Measurements from ENCODE around the gene USP17L12.
"Not testable (repeated sequence)": the region's sequence is repeated elsewhere in the genome, so short reads cannot be mapped to it uniquely, and the experiment has no call there.

The USP17L12 gene, protein sequence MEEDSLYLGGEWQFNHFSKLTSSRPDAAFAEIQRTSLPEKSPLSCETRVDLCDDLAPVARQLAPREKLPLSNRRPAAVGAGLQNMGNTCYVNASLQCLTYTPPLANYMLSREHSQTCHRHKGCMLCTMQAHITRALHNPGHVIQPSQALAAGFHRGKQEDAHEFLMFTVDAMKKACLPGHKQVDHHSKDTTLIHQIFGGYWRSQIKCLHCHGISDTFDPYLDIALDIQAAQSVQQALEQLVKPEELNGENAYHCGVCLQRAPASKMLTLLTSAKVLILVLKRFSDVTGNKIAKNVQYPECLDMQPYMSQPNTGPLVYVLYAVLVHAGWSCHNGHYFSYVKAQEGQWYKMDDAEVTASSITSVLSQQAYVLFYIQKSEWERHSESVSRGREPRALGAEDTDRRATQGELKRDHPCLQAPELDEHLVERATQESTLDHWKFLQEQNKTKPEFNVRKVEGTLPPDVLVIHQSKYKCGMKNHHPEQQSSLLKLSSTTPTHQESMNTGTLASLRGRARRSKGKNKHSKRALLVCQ

GRCh38 chr4:9219852-9220251 is at the start of gene USP17L12:
Gene USP17L12, plus strand, starts transcription at chr4:9220152. Its CDS starts 0 bp downstream, at chr4:9220152.
- not testable (repeated sequence) for DNase-seq (ENCODE audit: low read depth)

DNA sequence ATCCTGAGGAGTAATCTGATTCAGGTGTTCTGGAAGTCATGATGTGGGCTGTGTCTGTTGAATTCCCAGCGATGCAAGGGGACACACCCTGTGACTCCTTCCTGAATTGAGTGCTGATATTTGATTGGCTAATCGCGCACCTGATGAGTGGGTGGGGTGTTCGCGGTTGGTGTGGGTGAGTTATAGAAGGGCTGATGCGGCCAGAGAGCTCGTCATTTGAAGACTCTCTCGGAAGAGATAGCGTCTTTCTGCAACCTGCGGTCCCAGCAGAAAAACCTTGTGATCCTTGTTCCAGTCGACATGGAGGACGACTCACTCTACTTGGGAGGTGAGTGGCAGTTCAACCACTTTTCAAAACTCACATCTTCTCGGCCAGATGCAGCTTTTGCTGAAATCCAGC is 9.6 kb upstream of the USP17L12 start, which contains the start of gene USP17L10:
USP17L10 (plus strand) TSS at position 301 of the 400 bp plus-strand sequence; CDS start at position 301, 0 bp downstream.
- DNase-seq (ENCODE audit: low read depth) = not testable (repeated sequence)

DNA sequence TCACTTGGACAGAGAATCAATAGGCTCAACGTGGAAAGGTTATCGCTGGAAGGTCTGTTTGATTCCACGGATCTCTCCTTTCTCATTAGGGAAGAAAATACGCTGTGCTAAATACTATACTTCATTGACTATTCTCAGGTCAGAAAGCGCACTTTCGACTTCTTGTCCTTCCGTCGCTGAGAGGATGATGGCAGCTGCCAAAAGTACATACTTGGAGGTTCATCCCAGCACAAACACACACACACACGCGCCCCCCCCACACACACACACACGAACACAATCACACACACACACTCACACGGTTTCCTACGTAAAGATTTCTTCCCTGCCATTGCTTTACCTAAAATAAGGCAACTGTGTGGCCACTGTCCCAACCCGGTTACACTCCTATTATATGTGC is 5.3 kb upstream of the USP17L12 start:
- DNase-seq (ENCODE audit: low read depth) = not testable (repeated sequence)

- not testable (repeated sequence) for DNase-seq (ENCODE audit: low read depth)
Measured at GRCh38 chr4:9215105-9215504, 4.8 kb upstream of the USP17L12 start, which contains the start of gene USP17L11. Gene USP17L11, plus strand, starts transcription at chr4:9215405. Its CDS starts 0 bp downstream, at chr4:9215405.

DNA sequence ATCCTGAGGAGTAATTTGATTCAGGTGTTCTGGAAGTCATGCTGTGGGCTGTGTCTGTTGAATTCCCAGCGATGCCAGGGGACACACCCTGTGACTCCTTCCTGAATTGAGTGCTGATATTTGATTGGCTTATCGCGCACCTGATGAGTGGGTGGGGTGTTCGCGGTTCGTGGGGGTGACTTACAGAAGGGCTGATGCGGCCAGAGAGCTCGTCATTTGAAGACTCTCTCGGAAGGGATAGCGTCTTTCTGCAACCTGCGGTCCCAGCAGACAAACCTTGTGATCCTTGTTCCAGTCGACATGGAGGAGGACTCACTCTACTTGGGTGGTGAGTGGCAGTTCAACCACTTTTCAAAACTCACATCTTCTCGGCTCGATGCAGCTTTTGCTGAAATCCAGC is 4.6 kb downstream of the USP17L12 start, which contains the start of gene USP17L13:
USP17L13 (plus strand) TSS at position 301 of the 400 bp plus-strand sequence; CDS start at position 301, 0 bp downstream.
- DNase-seq (ENCODE audit: low read depth) = not testable (repeated sequence)

- not testable (repeated sequence) for DNase-seq (ENCODE audit: low read depth)
Measured at GRCh38 chr4:9230249-9230648, 10.3 kb downstream of the USP17L12 start.

DNA sequence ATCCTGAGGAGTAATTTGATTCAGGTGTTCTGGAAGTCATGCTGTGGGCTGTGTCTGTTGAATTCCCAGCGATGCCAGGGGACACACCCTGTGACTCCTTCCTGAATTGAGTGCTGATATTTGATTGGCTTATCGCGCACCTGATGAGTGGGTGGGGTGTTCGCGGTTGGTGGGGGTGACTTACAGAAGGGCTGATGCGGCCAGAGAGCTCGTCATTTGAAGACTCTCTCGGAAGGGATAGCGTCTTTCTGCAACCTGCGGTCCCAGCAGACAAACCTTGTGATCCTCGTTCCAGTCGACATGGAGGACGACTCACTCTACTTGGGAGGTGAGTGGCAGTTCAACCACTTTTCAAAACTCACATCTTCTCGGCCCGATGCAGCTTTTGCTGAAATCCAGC is 14.1 kb downstream of the USP17L12 start, which contains the start of gene USP17L15:
USP17L15 (plus strand) TSS at position 301 of the 400 bp plus-strand sequence; CDS start at position 301, 0 bp downstream.
- DNase-seq (ENCODE audit: low read depth) = not testable (repeated sequence)

DNA sequence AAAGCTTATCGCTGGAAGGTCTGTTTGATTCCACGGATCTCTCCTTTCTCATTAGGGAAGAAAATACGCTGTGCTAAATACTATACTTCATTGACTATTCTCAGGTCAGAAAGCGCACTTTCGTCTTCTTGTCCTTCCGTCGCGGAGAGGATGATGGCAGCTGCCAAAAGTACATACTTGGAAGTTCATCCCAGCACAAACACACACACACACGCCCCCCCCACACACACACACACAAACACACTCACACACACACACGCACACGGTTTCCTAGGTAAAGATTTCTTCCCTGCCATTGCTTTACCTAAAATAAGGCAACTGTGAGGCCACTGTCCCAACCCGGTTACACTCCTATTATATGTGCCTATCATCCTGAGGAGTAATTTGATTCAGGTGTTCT is 18.5 kb downstream of the USP17L12 start:
- not testable (repeated sequence) for DNase-seq (ENCODE audit: low read depth)

DNA sequence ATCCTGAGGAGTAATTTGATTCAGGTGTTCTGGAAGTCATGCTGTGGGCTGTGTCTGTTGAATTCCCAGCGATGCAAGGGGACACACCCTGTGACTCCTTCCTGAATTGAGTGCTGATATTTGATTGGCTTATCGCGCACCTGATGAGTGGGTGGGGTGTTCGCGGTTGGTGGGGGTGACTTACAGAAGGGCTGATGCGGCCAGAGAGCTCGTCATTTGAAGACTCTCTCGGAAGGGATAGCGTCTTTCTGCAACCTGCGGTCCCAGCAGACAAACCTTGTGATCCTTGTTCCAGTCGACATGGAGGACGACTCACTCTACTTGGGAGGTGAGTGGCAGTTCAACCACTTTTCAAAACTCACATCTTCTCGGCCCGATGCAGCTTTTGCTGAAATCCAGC is 23.6 kb downstream of the USP17L12 start, which contains the start of gene USP17L17:
USP17L17 (plus strand) TSS at position 301 of the 400 bp plus-strand sequence; CDS start at position 301, 0 bp downstream.
- not testable (repeated sequence) for DNase-seq (ENCODE audit: low read depth)

- not testable (repeated sequence) for DNase-seq (ENCODE audit: low read depth)
Measured at GRCh38 chr4:9247953-9248680, 28.2 kb downstream of the USP17L12 start, which contains the start of gene USP17L18. Gene USP17L18, plus strand, starts transcription at chr4:9248630. Its CDS starts 0 bp downstream, at chr4:9248630.

DNA sequence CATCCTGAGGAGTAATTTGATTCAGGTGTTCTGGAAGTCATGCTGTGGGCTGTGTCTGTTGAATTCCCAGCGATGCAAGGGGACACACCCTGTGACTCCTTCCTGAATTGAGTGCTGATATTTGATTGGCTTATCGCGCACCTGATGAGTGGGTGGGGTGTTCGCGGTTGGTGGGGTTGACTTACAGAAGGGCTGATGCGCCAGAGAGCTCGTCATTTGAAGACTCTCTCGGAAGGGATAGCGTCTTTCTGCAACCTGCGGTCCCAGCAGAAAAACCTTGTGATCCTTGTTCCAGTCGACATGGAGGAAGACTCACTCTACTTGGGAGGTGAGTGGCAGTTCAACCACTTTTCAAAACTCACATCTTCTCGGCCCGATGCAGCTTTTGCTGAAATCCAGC is 33.1 kb downstream of the USP17L12 start, which contains the start of gene USP17L19:
USP17L19 (plus strand) TSS at position 301 of the 400 bp plus-strand sequence; CDS start at position 301, 0 bp downstream.
- not testable (repeated sequence) for DNase-seq (ENCODE audit: low read depth)

DNA sequence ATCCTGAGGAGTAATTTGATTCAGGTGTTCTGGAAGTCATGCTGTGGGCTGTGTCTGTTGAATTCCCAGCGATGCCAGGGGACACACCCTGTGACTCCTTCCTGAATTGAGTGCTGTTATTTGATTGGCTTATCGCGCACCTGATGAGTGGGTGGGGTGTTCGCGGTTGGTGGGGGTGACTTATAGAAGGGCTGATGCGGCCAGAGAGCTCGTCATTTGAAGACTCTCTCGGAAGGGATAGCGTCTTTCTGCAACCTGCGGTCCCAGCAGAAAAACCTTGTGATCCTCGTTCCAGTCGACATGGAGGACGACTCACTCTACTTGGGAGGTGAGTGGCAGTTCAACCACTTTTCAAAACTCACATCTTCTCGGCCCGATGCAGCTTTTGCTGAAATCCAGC is 37.9 kb downstream of the USP17L12 start, which contains the start of gene USP17L20:
USP17L20 (plus strand) TSS at position 301 of the 400 bp plus-strand sequence; CDS start at position 301, 0 bp downstream.
- DNase-seq (ENCODE audit: low read depth) = not testable (repeated sequence)

DNA sequence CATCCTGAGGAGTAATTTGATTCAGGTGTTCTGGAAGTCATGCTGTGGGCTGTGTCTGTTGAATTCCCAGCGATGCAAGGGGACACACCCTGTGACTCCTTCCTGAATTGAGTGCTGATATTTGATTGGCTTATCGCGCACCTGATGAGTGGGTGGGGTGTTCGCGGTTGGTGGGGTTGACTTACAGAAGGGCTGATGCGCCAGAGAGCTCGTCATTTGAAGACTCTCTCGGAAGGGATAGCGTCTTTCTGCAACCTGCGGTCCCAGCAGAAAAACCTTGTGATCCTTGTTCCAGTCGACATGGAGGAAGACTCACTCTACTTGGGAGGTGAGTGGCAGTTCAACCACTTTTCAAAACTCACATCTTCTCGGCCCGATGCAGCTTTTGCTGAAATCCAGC is 42.6 kb downstream of the USP17L12 start, which contains the start of gene USP17L21:
USP17L21 (plus strand) TSS at position 301 of the 400 bp plus-strand sequence; CDS start at position 301, 0 bp downstream.
- not testable (repeated sequence) for DNase-seq (ENCODE audit: low read depth)

GRCh38 chr4:9267319-9267718 is 47.4 kb downstream of the USP17L12 start, which contains the start of gene USP17L22:
Gene USP17L22, plus strand, starts transcription at chr4:9267619. Its CDS starts 0 bp downstream, at chr4:9267619.
- DNase-seq (ENCODE audit: low read depth) = not testable (repeated sequence)

All from stimulated activated CD4-positive, alpha-beta T cell treated with anti-CD3 and anti-CD28 coated beads, Interleukin-2, amount 100 ng/mL, for 4 hours (primary cell).